ENCODE measurements around the gene AGBL3.

DNA sequence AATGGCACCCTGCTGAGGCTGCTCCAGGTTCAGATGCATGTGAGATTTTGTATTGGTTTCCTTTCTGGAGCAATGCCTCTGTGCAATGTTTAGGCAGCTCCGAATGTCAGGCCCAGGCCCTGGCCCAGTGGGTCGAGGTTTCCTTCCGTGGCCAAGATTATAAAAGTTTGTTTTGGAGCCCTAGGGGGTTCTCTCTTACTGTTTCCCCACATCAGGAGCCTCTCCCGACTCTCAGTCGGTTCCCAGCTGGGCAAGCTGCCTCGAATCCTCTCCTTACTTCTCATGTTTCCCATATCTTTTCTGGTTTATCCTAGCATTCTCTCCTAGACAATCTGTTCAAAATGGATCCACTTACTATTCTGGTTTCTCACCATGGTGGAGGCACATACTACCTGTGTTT lies 172.6 kb downstream of the AGBL3 start:
- TF ChIP-seq POLR2A (IDR thresholded peaks at IDR 0.05): no peak
- TF ChIP-seq CTCF (IDR thresholded peaks at IDR 0.05): no peak
